ENCODE measurements around the gene KDM7A. TPM values are rescaled to one million over a fixed set of nuclear protein-coding genes. Genes with fewer than 3 reads are reported as not detected.

The KDM7A gene
- total RNA-seq, 1 experiment from 2014 or later = 6.6 TPM

- Histone ChIP-seq H4K91ac (ENCODE audit: insufficient read length, low read depth, low read length) (no peak overlapping the region), H2BK5ac (ENCODE audit: insufficient read length, low read length) (no peak overlapping the region), H2AK5ac (ENCODE audit: insufficient read length, low read length) (no peak overlapping the region), H3K23ac (ENCODE audit: insufficient read length, low read depth, low read length) (no peak overlapping the region), H3K79me1 (ENCODE audit: insufficient read depth, low read depth, low read length, poor library complexity, severe bottlenecking) (no peaks in the 10 kb centered on the region), H3T11ph (ENCODE audit: low read length) (no peak overlapping the region), H3K79me2 (ENCODE audit: insufficient read depth, low read length) (no peaks in the 10 kb centered on the region), H3K56ac (ENCODE audit: insufficient read length, low read depth, low read length) (no peak overlapping the region), H2BK15ac (ENCODE audit: low read depth, low read length) (no peak overlapping the region), H3K4me1 (ENCODE audit: insufficient read depth, low read length) (no peaks in the 10 kb centered on the region), H2BK120ac (ENCODE audit: low read depth, low read length, poor library complexity, severe bottlenecking) (no peak overlapping the region), H3K27ac (ENCODE audit: insufficient read length, low read depth, low read length) (no peak overlapping the region), H4K8ac (replicated peaks; ENCODE audit: insufficient read length, low read depth, low read length) (no peak overlapping the region), H3K9ac (ENCODE audit: extremely low read depth, insufficient read length, low read length) (no peak overlapping the region), H4K5ac (ENCODE audit: insufficient read length, low read depth, low read length) (no peak overlapping the region), H2AFZ (ENCODE audit: low read length) (no peak overlapping the region), H3K18ac (ENCODE audit: insufficient read length, low read depth, low read length) (no peak overlapping the region), H3K27me3 (ENCODE audit: insufficient read depth, low read length) (no peaks in the 10 kb centered on the region), H3K23me2 (ENCODE audit: insufficient read length, low read depth, low read length, poor library complexity, severe bottlenecking) (no peaks in the 10 kb centered on the region), H2BK20ac (ENCODE audit: low read depth, low read length, poor library complexity, severe bottlenecking) (no peak overlapping the region), H3K4ac (ENCODE audit: low read depth, low read length) (no peak overlapping the region), H3K14ac (ENCODE audit: insufficient read depth, low read length) (no peak overlapping the region), H2BK12ac (ENCODE audit: insufficient read length, low read depth, low read length) (no peak overlapping the region), H3K9me3 (ENCODE audit: control insufficient read depth, low read depth, low read length) (no peaks in the 10 kb centered on the region), H3K4me2 (ENCODE audit: insufficient read depth, insufficient read length, low read length) (no peak overlapping the region), H4K20me1 (ENCODE audit: control insufficient read depth, insufficient read depth, insufficient read length) (no peaks in the 10 kb centered on the region)
- no peak for DNase-seq
- Mint-ChIP-seq H3K4me1 (peaks cover 10 to 15% of the 10 kb centered on the region in 2 experiments), H3K36me3 (ENCODE audit: insufficient read depth in 1 of 3, low read depth in 3 of 3) (peaks cover 0 to 8% (median 0%) of the 10 kb centered on the region in 3 experiments; a peak in 2 of 7 replicates), H3K4me3 (no peak overlapping the region), H3K9me3 (peaks cover 14 to 20% of the 10 kb centered on the region in 2 experiments; a peak in 4 of 5 replicates), H3K27ac (no peak overlapping the region), H3K27me3 (ENCODE audit: low read depth) (no peaks in the 10 kb centered on the region; the same call in 1 of the 2 replicates)
- WGBS (ENCODE audit: extremely low coverage, insufficient read length, low lambda C conversion rate) = no CpG with 5 or more reads among the region's 4 CpGs
- TF ChIP-seq CTCF (conservative IDR thresholded peaks at IDR 0.05) = no peak
Observed at GRCh38 chr7:140218656-140219055, 41.9 kb upstream of the KDM7A start.

All from H9 (cell line).